ENCODE data around the gene DAAM2. TPM values are rescaled to one million over a fixed set of nuclear protein-coding genes. Genes with fewer than 3 reads are reported as not detected.

The DAAM2 gene
- total and polyA plus RNA-seq, 2 experiments from 2014 or later, result 1.8 to 5.6 TPM

- TF ChIP-seq EZH2 (IDR thresholded peaks at IDR 0.05; ENCODE audit: insufficient read depth, poor library complexity, severe bottlenecking), result no peak
- TF ChIP-seq EZH2phosphoT487 (IDR thresholded peaks at IDR 0.05; ENCODE audit: insufficient read depth, low read depth), result no peak
- Histone ChIP-seq H3K4me1 (ENCODE audit: insufficient read depth) (peaks cover 11% of the 10 kb centered on the region; the same call in 1 of the 2 replicates), H3K9ac (no peak overlapping the region), H3K36me3 (ENCODE audit: low read depth) (no peaks in the 10 kb centered on the region), H3K4me2 (ENCODE audit: unreplicated experiment) (peak overlapping the region; percentile 35), H3K9me3 (ENCODE audit: low read depth) (no peaks in the 10 kb centered on the region), H3K9me2 (ENCODE audit: insufficient read depth) (no peaks in the 10 kb centered on the region), H3K79me2 (ENCODE audit: insufficient read depth) (no peaks in the 10 kb centered on the region), H3F3A (ENCODE audit: insufficient read depth) (peaks cover 22% of the 10 kb centered on the region), H3K27me3 (replicated peaks; ENCODE audit: insufficient read depth) (peaks cover 16% of the 10 kb centered on the region), H2AFZ (no peak overlapping the region), H3K4me3 (no peak overlapping the region), H3K27ac (peak overlapping the region; percentile 46), H4K20me1 (ENCODE audit: insufficient read depth) (no peaks in the 10 kb centered on the region)
- 8 to 12% methylated on average over 6 of the region's 6 CpGs for WGBS, 2 experiments (ENCODE audit: low coverage in 1 of 2, low lambda C conversion rate in 2 of 2, missing lambda C conversion rate in 2 of 2)
- DNase-seq, result peak; percentile 84
- in situ Hi-C loops (cut with MboI), result no loop called here
Observed at GRCh38 chr6:39772559-39773273, 19.5 kb upstream of the DAAM2 start.

- DNase-seq, result no peak
- Histone ChIP-seq H3K4me3 (no peak overlapping the region), H3K27me3 (replicated peaks; ENCODE audit: insufficient read depth) (peaks cover 16% of the 10 kb centered on the region), H3K4me2 (ENCODE audit: unreplicated experiment) (no peak overlapping the region), H2AFZ (no peak overlapping the region), H3K27ac (no peak overlapping the region), H3K4me1 (ENCODE audit: insufficient read depth) (peaks cover 11% of the 10 kb centered on the region; the same call in 1 of the 2 replicates), H3F3A (ENCODE audit: insufficient read depth) (peaks cover 22% of the 10 kb centered on the region), H3K9ac (no peak overlapping the region), H3K9me2 (ENCODE audit: insufficient read depth) (no peaks in the 10 kb centered on the region), H3K79me2 (ENCODE audit: insufficient read depth) (no peaks in the 10 kb centered on the region), H3K36me3 (ENCODE audit: low read depth) (no peaks in the 10 kb centered on the region), H4K20me1 (ENCODE audit: insufficient read depth) (no peaks in the 10 kb centered on the region), H3K9me3 (ENCODE audit: low read depth) (no peaks in the 10 kb centered on the region)
- 33 to 40% methylated on average over 2 of the region's 2 CpGs for WGBS, 2 experiments (ENCODE audit: low coverage in 1 of 2, low lambda C conversion rate in 2 of 2, missing lambda C conversion rate in 2 of 2)
- in situ Hi-C loops (cut with MboI), result no loop called here
- TF ChIP-seq EZH2phosphoT487 (IDR thresholded peaks at IDR 0.05; ENCODE audit: insufficient read depth, low read depth) (no peak), EZH2 (IDR thresholded peaks at IDR 0.05; ENCODE audit: insufficient read depth, poor library complexity, severe bottlenecking) (no peak)
Observed at GRCh38 chr6:39773782-39774181, 18.4 kb upstream of the DAAM2 start.

- in situ Hi-C loops (cut with MboI), result no loop called here
- Histone ChIP-seq H3K27me3 (replicated peaks; ENCODE audit: insufficient read depth) (0 out of 2 replicates have a peak, but pooled peaks cover 5% of the 10 kb centered on the region), H3K4me2 (ENCODE audit: unreplicated experiment) (no peak overlapping the region), H3K4me1 (ENCODE audit: insufficient read depth) (peaks cover 16% of the 10 kb centered on the region; the same call in 1 of the 2 replicates), H3K9me2 (ENCODE audit: insufficient read depth) (no peaks in the 10 kb centered on the region), H3K79me2 (ENCODE audit: insufficient read depth) (no peaks in the 10 kb centered on the region), H3K9ac (no peak overlapping the region), H4K20me1 (ENCODE audit: insufficient read depth) (no peaks in the 10 kb centered on the region), H3K4me3 (no peak overlapping the region), H3K27ac (no peak overlapping the region), H2AFZ (no peak overlapping the region), H3K9me3 (ENCODE audit: low read depth) (no peaks in the 10 kb centered on the region), H3K36me3 (ENCODE audit: low read depth) (no peaks in the 10 kb centered on the region), H3F3A (ENCODE audit: insufficient read depth) (peaks cover 21% of the 10 kb centered on the region)
- WGBS, 2 experiments (ENCODE audit: low coverage in 1 of 2, low lambda C conversion rate in 2 of 2, missing lambda C conversion rate in 2 of 2), result 86 to 87% methylated on average over 2 of the region's 2 CpGs
- TF ChIP-seq EZH2phosphoT487 (IDR thresholded peaks at IDR 0.05; ENCODE audit: insufficient read depth, low read depth) (no peak), EZH2 (IDR thresholded peaks at IDR 0.05; ENCODE audit: insufficient read depth, poor library complexity, severe bottlenecking) (no peak)
- no peak for DNase-seq
Observed at GRCh38 chr6:39776581-39776980, 15.6 kb upstream of the DAAM2 start.

- 84 to 85% methylated on average over 10 of the region's 10 CpGs for WGBS, 2 experiments (ENCODE audit: low coverage in 1 of 2, low lambda C conversion rate in 2 of 2, missing lambda C conversion rate in 2 of 2)
- Histone ChIP-seq H2AFZ (no peak overlapping the region), H3K4me2 (ENCODE audit: unreplicated experiment) (no peak overlapping the region), H3K9ac (no peak overlapping the region), H3K36me3 (ENCODE audit: low read depth) (no peaks in the 10 kb centered on the region), H3K79me2 (ENCODE audit: insufficient read depth) (no peaks in the 10 kb centered on the region), H3F3A (ENCODE audit: insufficient read depth) (peaks cover 15% of the 10 kb centered on the region), H4K20me1 (ENCODE audit: insufficient read depth) (no peaks in the 10 kb centered on the region), H3K27me3 (replicated peaks; ENCODE audit: insufficient read depth) (0 out of 2 replicates have a peak, but pooled peaks cover 5% of the 10 kb centered on the region), H3K4me3 (no peak overlapping the region), H3K9me3 (ENCODE audit: low read depth) (no peaks in the 10 kb centered on the region), H3K9me2 (ENCODE audit: insufficient read depth) (no peaks in the 10 kb centered on the region), H3K27ac (no peak overlapping the region), H3K4me1 (ENCODE audit: insufficient read depth) (peaks cover 14% of the 10 kb centered on the region; the same call in 1 of the 2 replicates)
- no peak for DNase-seq
- in situ Hi-C loops (cut with MboI), result no loop called here
- TF ChIP-seq EZH2phosphoT487 (IDR thresholded peaks at IDR 0.05; ENCODE audit: insufficient read depth, low read depth) (no peak), EZH2 (IDR thresholded peaks at IDR 0.05; ENCODE audit: insufficient read depth, poor library complexity, severe bottlenecking) (no peak)
Observed at GRCh38 chr6:39777218-39777617, 15.0 kb upstream of the DAAM2 start.

Data from GM23248 (cell line).